HG03469 (cell line): Measurements from ENCODE around the gene OR13C3.
"Not testable (repeated sequence)": the region's sequence is repeated elsewhere in the genome, so short reads cannot be mapped to it uniquely, and the experiment has no call there.

Experiments used
- ATAC-seq: cut with Tn5 transposase; IDR thresholded peaks from one replicate; pipeline ENCODE4 v1.9.1; 2021; ENCODE audit warnings: mild to moderate bottlenecking, moderate library complexity, moderate number of reproducible peaks; ENCODE audit not compliant: unreplicated experiment

Gene OR13C3

DNA sequence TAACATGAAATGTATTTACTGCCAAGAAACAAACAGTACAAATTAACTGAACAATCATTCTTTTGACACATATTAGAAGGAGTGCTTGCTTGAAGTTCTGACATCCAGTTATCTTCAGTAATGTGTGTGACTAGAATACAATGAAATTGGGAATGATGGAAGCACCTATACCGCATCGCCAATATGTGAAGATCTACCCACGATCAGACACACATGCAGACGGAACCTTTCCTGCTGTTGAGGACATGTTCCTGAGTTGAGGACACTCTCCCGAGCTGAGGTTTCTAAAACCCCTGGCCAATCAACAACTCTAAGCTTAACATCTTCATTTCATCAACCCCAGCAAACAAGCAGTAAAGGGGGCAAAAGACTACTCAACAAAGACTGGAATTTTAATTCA, at the start of gene OR13C3:
Gene OR13C3 (minus strand): TSS at position 101 of the 400 bp plus-strand sequence. CDS start 133 bp downstream, outside the sequence.
- no peak for ATAC-seq

DNA sequence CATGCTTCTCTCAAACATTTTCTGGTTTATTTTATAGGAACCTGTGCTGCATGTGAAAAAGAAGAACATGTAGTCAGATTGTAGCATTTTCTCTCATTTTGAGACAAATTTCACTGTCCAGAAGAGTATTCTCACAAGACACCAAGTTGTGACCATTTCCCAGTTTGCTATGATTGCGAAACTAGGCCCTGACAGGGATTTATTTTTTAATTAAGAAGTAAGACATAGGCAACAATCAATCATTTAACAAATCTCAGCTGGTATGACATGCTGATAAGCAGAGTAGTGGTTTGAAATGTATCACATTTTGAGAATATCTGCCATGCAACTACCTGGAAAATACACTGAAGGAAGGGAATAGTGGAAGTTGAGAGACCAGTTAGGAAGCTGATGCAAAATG, 43.9 kb upstream of the OR13C3 start:
- ATAC-seq = no peak

DNA sequence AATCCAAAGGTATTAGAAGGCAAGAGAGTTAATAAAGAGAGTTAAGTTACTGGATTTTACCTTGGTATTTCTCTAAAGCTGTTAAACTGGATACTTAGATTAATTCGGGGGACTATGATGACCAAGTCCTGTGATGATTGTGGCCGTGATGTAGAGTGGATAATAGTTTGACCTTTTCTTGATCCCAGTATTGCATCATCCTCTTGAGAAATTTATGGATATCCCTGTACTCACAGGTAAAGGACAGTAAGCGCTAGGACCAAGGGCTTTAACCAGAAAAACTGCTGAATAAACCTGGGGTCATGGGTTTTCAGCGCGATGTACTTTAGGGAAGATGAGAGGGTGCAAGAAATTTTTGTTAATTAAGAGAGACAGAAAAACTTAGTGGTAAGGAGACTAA, 40.6 kb upstream of the OR13C3 start:
- ATAC-seq = no peak

DNA sequence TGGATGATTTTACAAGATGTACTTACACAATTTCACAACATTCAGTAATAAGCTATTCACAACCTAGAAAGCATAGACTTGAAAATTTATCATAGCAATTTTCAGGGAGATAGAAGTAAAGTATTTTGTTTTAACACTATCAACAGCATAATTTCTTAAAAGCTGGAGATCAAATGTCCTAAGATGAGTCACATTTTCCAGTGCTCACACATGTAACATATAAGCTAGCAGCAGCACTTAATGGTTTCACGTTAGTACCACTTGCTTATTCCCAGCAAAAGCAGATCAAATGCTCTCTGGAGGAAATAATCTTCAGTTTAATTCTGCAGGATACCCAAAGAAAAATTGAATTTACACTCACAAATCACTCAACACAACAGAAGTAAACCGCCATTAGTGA, 38.8 kb upstream of the OR13C3 start:
- ATAC-seq = no peak

DNA sequence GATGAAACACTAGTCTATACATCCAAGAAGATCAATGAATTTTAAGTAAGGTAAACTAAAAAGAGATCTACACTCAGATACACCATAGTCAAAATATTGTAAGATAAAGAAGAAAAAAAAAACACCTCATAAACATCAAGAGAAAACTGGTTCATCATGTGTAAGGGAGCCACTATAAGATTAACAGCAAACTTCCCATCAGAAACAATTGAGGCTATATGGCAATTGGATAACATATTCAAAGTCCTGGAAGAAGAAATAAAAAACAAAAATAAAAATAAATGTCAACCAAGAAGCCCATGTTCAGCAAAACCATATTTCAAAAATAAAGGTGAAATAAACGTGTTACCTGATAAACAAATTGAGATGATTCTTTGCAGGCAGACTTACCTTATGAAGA, 36.0 kb upstream of the OR13C3 start:
- no peak for ATAC-seq

DNA sequence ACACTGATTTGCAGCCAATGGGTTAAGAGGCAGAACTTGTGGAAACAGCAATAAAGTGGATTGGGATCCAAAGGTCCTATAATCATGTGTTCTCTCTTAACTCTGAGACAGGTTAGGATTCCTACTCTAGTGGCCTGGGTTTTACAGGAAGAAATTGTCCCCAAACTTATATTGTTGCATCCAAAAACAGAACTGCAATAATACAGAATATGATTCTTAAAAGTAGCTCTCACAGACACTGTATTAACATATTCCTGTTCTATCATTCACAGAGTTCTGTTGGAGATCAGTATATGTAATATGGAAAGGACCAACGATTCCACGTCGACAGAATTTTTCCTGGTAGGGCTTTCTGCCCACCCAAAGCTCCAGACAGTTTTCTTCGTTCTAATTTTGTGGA, 32.2 kb upstream of the OR13C3 start, which contains the start of gene OR13C8:
Gene OR13C8 (plus strand): TSS at position 301 of the 400 bp plus-strand sequence. CDS start 0 bp downstream, at position 301.
- no peak for ATAC-seq

DNA sequence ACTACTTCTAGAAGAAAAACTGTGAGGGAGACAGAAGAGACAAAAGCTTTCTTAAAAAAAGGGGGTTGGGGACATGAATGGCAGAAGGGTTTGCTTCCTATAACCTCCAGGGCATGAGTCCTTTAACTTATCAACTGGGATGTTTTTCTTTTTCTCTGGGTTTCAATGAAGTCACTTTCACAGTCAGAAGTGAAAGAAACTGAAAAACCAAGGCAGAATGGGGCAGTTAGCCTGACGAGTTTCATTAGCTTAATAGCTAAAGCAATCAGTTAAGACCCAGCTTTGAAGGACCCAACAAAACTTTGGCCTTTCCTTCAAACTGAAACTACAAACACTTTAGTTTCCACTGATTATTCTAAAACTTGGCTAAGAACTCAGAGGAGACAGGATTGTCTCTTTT, 27.7 kb upstream of the OR13C3 start:
- ATAC-seq = no peak

DNA sequence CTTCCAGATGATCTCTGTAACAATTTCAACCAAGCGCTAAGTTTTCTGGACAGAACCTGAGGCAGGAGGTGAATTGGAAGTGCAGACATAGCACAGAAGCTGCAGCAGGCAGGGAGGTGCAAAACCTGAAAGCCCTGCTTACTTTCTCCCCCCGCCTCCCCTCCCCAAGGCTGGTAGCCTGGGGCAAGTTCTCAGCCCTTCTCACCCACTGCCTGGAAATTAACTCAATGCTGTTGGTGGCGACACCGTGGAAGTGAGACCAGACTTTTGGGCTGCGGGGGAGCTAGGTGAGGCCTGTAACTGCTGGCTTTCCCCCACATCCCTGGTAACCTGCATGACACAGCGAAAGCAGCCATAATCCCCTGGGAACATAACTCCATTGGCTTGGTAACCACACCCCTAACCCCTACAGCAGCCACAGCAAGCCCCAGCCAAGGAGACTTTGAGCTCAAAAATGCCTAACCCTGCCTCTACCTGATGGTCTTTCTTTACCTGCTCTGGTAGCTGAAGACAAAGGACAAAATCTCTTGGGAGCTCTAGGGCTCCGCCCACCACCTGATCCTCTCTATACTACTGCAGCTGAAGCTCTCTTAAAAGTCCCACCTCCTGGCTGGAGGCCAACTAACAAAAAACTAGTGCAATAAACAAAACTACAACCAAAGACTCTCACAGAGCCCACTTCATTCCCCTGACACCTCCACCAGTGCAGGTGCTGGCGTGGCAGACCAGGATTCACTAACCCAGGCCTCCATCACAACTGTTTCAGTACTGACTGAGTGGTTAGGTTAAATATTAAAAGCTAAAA, 20.4 kb upstream of the OR13C3 start:
- no peak for ATAC-seq

DNA sequence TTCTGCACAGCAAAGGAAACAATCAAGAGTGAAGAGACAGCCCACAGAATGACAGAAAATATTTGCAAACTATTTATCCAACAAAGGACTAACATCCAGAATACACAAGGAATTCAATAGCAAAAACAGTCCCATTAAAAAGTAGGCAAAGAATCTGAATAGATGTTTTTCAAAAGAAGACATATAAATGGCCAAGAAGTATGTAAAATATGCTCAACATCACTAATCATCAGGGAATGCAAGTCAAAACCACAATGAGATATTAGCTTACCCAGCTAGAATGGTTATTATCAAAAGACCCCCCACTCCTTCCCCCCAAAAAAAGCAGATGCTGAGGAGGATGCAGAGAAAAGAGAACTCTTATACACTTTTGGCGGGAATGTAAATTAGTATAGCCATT, 18.9 kb upstream of the OR13C3 start:
- no peak for ATAC-seq

DNA sequence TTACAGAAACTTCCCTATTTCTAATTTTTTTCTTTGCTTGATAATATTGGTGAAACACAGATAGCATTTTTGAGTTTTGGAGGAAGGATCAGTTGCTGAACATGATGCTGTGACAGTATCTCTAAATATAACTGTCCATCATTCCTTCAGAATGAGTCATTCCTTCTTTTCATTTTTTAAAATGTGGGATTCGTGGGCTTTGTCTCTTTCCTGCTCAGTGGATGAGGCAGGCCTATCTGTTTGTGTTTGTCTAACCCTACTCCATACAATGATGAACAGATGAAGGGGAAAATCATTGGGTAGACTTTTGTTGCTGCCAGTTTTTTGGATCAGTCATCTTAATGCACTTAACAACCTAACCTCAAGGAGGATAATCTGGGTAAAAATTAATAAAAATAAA, 16.6 kb upstream of the OR13C3 start:
- ATAC-seq = no peak

DNA sequence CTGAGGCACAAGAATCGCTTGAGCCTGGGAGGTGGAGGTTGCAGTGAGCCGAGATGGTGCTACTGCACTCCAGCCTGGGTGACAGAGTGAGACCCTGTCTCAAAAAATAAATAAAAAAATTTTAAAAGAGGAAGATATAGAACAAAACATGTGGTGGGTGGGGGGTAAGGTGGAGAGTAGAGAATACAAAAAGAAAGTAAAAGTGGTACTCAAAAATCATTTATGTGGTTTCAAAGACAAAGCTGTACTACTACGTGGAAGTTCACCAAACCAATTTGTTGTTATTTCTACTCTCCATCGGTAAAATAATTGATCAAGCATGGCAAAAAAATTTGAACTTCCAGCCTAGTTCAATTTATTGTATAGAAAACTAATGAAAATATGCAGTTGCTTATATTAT, 8.0 kb upstream of the OR13C3 start:
- ATAC-seq = no peak

DNA sequence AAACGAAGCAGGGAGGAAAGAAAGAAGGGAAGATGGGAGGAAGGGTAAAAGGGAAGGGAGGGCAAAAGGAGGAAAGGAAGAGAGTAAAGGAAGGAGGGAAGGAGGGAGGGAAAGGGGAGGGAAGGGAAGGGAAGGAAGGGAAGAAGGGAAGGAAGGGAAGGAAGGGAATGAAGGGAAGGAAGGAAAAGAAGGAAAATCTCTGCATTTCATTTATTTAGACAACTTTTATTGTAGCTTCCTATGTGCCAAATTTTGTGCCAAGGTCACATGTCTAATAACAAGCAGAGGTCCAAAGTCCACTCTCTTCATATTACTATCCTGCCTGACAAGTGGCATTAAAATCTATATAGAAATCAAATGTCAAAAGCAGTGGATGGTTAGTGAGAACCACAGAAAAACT, 2.6 kb upstream of the OR13C3 start:
- ATAC-seq = no peak

DNA sequence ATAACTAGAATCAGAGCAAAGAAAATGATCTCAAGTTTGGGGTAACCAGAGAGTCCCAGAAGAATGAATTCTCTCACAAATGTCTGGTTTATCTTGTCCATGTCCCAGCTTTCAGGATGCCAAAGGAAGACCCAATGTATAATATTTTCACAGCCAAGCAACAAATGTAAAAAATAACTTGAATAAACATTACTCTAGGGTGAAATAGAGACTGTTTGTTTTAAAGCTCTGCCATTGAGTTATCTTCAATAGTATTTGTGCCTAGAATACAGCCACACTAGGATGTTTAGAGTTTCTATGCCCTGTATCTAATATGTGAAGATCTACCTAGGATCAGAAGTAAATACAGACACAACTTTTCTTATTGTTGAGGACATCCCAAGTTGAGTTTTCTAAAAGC, 9.5 kb downstream of the OR13C3 start, which contains the start of gene OR13C4:
Gene OR13C4 (minus strand): TSS at position 101 of the 400 bp plus-strand sequence. CDS start 0 bp downstream, at position 101.
- no peak for ATAC-seq

DNA sequence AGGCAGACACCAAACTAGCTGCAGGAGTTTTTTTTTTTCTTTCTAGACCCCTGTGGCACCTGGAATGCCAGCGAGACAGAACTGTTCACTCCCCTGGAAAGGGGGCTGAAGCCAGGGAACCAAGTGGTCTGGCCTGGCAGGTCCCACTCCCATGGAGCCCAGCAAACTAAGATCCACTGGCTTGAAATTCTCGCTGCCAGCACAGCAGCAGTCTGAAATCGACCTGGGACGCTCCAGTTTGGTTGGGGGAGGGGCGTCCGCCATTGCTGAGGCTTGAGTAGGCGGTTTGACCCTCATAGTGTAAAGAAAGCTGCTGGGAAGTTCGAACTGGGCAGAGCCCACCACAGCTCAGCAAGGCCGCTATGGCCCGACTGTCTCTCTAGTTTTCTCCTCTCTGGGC, 16.4 kb downstream of the OR13C3 start:
- ATAC-seq = not testable (repeated sequence)

DNA sequence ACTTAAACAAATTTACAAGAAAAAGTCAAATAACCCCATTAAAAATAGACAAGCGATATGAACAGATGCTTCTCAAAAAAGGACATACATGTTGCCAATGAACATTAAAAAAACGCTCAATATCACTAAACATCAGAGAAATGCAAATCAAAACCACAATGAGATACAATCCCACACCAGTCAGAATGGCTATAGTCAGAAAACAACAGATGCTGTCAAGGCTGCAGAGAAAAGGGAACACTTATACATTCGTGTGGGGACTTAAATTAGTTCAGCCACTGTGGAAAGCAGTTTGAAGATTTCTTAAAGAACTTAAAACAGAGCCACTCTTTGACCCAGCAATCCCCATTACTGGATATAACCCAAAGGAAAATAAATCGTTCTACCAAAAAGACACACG, 21.8 kb downstream of the OR13C3 start:
- no peak for ATAC-seq

DNA sequence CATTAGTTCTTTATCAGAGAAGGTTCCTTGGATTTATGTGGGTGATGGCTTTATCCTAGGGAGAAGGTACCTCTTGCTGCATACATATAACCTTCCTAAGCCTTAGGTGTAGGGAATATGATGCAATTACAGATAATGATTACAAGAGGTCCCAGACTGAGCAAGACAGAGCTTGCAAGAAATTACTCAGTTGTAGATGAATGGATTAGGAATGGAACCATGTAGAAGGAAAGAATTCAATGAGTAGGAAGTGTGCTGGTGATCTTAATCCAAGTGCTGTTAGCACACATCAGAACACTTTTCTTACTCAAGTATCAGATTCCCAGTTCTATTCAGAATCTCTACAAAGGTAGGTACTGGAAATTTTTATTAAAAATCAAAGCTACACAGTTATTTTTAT, 30.1 kb downstream of the OR13C3 start:
- no peak for ATAC-seq

DNA sequence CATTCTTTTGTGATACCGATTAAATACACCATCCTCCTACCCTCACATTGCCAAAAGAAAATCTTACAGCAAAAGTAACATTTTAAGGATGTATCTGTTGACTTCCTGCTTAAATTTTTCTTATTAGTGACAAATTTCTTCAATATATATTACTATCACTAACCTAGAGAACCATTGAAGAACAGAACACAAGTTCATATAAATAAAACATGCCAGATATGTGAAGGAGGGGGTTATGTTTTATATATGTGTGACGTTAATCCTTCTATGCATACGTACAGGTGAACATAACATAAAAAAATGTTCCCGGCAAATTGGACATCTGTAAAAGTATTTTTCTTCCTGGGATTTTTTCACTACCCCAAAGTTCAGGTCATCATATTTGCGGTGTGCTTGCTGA, 32.7 kb downstream of the OR13C3 start, which contains the start of gene OR13F1:
Gene OR13F1 (plus strand): TSS at position 301 of the 400 bp plus-strand sequence. CDS start 0 bp downstream, at position 301.
- ATAC-seq = no peak

DNA sequence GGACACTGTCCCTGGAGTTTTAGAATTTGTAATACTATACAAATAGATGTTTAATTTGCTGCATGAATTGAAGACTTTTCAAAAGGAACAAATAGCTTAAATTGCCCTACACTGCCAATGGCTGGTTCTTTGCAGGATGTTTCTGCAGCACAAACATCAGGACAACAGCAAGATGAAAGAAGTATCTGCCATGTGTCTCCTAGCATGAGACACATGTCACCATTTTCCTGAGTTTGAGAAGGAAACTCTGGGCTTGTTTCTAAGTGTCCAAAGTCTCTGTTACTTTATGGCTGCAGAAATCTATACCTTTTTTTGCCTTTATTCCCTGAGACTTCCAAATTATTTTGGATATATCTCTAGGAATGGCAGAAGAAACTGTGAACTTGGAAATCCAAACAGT, 33.2 kb downstream of the OR13C3 start:
- ATAC-seq = no peak

DNA sequence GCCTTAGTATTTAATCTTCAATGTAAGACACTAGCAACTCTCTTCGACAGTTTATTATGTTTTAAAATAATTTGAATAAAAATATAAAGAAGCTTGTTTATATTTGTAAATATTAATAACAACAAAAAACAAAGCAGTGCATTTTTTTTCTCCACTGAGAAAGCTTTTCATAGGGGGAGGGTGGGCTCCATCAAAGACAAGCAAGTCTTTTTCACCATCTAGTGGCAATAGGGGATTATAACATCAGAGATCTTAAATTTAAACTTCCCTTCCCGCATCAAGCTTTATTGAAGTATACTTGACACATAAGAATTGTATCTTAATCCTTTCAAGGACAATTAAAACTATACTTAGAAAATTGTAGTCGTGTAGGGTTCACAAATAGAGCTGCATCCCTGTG, 41.8 kb downstream of the OR13C3 start:
- no peak for ATAC-seq
